Colonic mucosa (tissue), 4 donors: ENCODE results near the gene ITK. TPM values are rescaled to one million over a fixed set of nuclear protein-coding genes. Genes with fewer than 3 reads are reported as not detected.

Source experiments
- DNase-seq: peaks from one replicate; pipeline ENCODE4 v3.0.0-alpha.2; 2020
- H3K27ac ChIP-seq: fragments of 200-600 bp; one replicate; pipeline ENCODE4 v1.8.0; 2021
- H3K27me3 ChIP-seq: fragments of 200-600 bp; one replicate; pipeline ENCODE4 v1.8.0; 2021
- H3K36me3 ChIP-seq: fragments of 200-600 bp; one replicate; pipeline ENCODE4 v1.8.0; 2021
- H3K4me1 ChIP-seq: fragments of 200-600 bp; one replicate; pipeline ENCODE4 v1.8.0; 2021; ENCODE audit warnings: mild to moderate bottlenecking
- H3K4me3 ChIP-seq: fragments of 200-600 bp; one replicate; pipeline ENCODE4 v1.8.0; 2021
- H3K9ac ChIP-seq, 2 donors: one replicate each; pipeline ENCODE4 v1.7.0; 2013; ENCODE audit warnings: control low read depth in 2 of 2, low read depth in 2 of 2, low read length in 2 of 2
- H3K9me3 ChIP-seq: fragments of 200-600 bp; one replicate; pipeline ENCODE4 v1.8.0; 2021
- CTCF ChIP-seq: fragments of 200-600 bp; IDR thresholded peaks from one replicate; pipeline ENCODE4 v1.8.0; 2022; ENCODE audit warnings: antibody characterized with exemption, mild to moderate bottlenecking
- intact Hi-C: fragments of 100-400 bp; cut with DNase I; formaldehyde crosslinking; loops from one replicate; pipeline ENCODE4 v1.14.1; 2022
- total RNA-seq, 2 donors: library from RNA; stranded (reverse); fragmentation: NEBNext Ultra II Directional in 1 of 2; extraction: Animal tissue kit (Norgen Biotek cat#: 25700) in 1 of 2; gene quantifications; one replicate each; pipeline ENCODE4 v1.2.1, GENCODE V29; 2021
- donor health status: healthy.
- donor health status: DM: no; HTN: no; CAD: no.
- donor health status: DM: no; HTN: no; CAD: no.

The ITK gene
- total RNA-seq, 2 donors from 2014 or later = 1.4 to 2.5 TPM

GRCh38 chr5:157252711-157253465 is 72.2 kb downstream of the ITK start:
- Histone ChIP-seq H3K4me1 (no peaks in the 10 kb centered on the region), H3K36me3 (no peaks in the 10 kb centered on the region), H3K27me3 (no peaks in the 10 kb centered on the region), H3K27ac (no peak overlapping the region), H3K9me3 (no peaks in the 10 kb centered on the region), H3K4me3 (no peak overlapping the region), H3K9ac (no peak overlapping the region)
- DNase-seq = no peak
- TF ChIP-seq CTCF = no peak
- intact Hi-C loops = loop anchor here (2.0 kb wide), 1 partner anchor 60 kb away; no protein-coding TSS in a partner anchor

GRCh38 chr5:157253547-157253946 is 72.9 kb downstream of the ITK start:
- Histone ChIP-seq H3K9me3 (no peaks in the 10 kb centered on the region), H3K27ac (no peak overlapping the region), H3K27me3 (no peaks in the 10 kb centered on the region), H3K36me3 (no peaks in the 10 kb centered on the region), H3K9ac (no peak overlapping the region), H3K4me3 (no peak overlapping the region), H3K4me1 (no peaks in the 10 kb centered on the region)
- peak; percentile 59 for DNase-seq
- peak; percentile 88 for TF ChIP-seq CTCF
- intact Hi-C loops = loop anchor here (2.0 kb wide), 1 partner anchor 59 kb away; no protein-coding TSS in a partner anchor

- no peaks in the 10 kb centered on the region for H3K27me3 ChIP-seq
- DNase-seq = no peak
- H3K4me1 ChIP-seq = no peaks in the 10 kb centered on the region
- no peak overlapping the region for H3K4me3 ChIP-seq
- H3K9ac ChIP-seq = no peak overlapping the region
- no peak for TF ChIP-seq CTCF
- intact Hi-C loops = no loop called here
- no peaks in the 10 kb centered on the region for H3K36me3 ChIP-seq
- H3K9me3 ChIP-seq = no peaks in the 10 kb centered on the region
- no peak overlapping the region for H3K27ac ChIP-seq
Observed at GRCh38 chr5:157258450-157258849, 77.8 kb downstream of the ITK start.

GRCh38 chr5:157259699-157260098 is 79.1 kb downstream of the ITK start:
- Histone ChIP-seq H3K27me3 (no peaks in the 10 kb centered on the region), H3K9ac (no peak overlapping the region), H3K36me3 (no peaks in the 10 kb centered on the region), H3K9me3 (no peaks in the 10 kb centered on the region), H3K4me1 (peaks cover 4% of the 10 kb centered on the region), H3K27ac (no peak overlapping the region), H3K4me3 (no peak overlapping the region)
- TF ChIP-seq CTCF = no peak
- no peak for DNase-seq
- intact Hi-C loops = no loop called here

GRCh38 chr5:157263496-157264090 is 83.0 kb downstream of the ITK start:
- Histone ChIP-seq H3K9me3 (no peaks in the 10 kb centered on the region), H3K27ac (no peak overlapping the region), H3K36me3 (no peaks in the 10 kb centered on the region), H3K9ac (no peak overlapping the region), H3K4me3 (no peak overlapping the region), H3K4me1 (peaks cover 4% of the 10 kb centered on the region), H3K27me3 (no peaks in the 10 kb centered on the region)
- DNase-seq = no peak
- no peak for TF ChIP-seq CTCF
- intact Hi-C loops = no loop called here
